Measurements from ENCODE around the gene WDR31.
"Not testable (repeated sequence)": the region's sequence is repeated elsewhere in the genome, so short reads cannot be mapped to it uniquely, and the experiment has no call there.

WDR31 gene

DNA sequence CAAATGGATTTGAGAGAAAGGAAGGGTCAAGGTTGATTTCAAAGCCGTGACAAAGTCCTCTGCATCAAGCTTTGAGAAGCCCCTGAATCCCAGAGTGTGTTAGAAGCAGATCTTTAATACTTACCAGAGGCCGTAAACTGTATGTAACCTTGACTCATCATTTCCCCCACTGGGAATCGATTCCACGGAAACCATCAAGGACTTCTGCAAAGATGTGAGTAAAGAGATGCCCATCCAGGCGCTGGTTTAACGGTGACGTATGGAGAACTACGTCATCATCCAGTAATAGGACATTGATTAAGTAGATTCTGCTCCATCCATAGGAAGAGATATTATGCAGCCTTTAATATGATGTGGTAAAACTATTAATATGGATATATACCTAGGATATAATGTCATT lies 38.5 kb downstream of the WDR31 start:
- TF ChIP-seq, protein P1, sequence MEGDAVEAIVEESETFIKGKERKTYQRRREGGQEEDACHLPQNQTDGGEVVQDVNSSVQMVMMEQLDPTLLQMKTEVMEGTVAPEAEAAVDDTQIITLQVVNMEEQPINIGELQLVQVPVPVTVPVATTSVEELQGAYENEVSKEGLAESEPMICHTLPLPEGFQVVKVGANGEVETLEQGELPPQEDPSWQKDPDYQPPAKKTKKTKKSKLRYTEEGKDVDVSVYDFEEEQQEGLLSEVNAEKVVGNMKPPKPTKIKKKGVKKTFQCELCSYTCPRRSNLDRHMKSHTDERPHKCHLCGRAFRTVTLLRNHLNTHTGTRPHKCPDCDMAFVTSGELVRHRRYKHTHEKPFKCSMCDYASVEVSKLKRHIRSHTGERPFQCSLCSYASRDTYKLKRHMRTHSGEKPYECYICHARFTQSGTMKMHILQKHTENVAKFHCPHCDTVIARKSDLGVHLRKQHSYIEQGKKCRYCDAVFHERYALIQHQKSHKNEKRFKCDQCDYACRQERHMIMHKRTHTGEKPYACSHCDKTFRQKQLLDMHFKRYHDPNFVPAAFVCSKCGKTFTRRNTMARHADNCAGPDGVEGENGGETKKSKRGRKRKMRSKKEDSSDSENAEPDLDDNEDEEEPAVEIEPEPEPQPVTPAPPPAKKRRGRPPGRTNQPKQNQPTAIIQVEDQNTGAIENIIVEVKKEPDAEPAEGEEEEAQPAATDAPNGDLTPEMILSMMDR (IDR thresholded peaks at IDR 0.05; ENCODE audit: insufficient read depth, missing control alignments): no peak
- no peak for FAIRE-seq
- DNase-seq (ENCODE audit: insufficient read length, low spot score): no peak

DNA sequence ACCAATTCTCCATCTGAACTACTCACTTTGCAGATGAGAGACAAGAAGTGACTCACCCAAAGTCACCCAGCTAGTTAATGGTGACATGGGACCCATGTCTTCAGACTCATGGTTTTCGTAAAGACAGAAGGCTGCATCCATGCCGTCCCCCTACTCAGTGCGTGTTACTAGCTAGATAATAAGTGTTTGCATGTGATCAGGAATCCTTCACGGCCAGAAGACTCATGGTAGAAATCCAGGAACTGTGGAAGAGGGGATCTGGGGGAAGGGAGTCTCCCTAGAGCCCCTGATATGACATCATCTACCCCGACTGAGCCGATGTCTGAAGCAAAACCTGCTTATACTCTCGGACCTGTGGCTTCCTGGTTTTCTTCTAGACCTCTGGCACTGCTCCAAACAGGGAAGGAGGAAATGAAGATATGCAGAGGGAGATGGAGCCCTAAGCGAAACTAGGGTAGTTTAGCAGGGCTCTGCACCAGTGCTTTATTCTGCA lies 40.2 kb downstream of the WDR31 start:
- TF ChIP-seq, protein P1 (IDR thresholded peaks at IDR 0.05; ENCODE audit: insufficient read depth, missing control alignments): no peak
- FAIRE-seq (no peak), DNase-seq (ENCODE audit: insufficient read length, low spot score) (no peak)

DNA sequence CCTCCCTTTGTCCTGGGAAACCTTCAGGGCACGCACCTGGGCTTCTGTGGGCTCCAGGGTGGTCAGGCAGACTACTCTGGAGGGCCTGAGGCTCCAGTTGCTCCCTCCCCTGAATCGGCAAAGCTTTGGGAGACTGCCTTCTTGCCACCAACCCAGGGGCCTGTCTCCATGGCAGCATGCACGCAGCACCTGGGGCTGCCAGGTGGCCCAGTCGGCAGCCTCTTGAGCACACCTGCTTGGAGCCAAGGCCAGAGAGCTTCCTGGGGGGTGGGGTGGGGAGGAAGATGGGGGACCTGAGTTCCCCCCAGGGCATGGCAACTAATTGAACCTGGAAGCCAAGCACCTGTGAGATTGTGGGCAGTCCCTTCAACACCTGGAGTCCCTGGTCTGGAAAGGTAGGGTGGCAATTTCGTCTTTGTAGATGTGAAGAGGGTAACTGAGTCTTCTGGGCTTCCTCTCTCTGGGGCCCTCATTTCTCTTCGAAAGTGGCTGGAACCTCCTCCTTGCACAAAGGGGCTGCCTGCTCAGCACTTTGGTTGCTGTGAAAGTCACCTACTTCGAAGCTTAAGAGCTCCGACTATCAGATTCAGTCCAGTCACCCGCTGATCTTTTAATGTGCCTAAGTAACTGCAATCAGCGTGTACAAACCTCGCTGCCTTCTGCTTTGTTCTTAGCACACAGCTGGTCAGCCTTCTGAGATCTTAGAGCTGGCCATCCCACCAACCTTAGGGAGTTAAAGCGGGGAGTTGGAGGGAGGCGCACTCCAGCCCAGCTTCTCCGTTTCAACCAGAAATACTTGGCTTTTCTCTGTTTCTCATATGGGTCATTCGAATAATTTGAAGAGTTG lies 40.9 kb downstream of the WDR31 start:
- FAIRE-seq (no peak), DNase-seq (ENCODE audit: insufficient read length, low spot score) (no peak)
- TF ChIP-seq, protein P1 (IDR thresholded peaks at IDR 0.05; ENCODE audit: insufficient read depth, missing control alignments): no peak

DNA sequence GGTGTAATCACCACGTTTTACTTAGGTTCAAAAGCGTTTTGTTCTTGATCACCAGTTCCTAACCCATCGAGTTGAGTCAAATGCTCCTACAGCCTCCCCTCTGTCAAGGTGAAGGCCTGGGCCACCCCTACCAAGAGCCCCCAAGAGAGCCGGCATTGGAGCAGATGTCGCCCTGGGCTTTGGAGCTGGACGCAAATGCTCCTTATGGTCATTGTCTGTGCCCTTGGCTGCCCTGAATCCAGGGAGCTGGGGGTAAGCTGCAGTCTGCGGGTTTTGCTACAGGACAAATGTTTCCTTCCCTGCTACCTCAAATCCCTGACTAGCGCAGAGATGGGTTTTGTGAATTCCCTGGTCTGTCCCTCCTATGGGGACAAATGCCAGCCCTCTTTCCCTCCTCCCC lies 41.8 kb downstream of the WDR31 start:
- TF ChIP-seq, protein P1 (IDR thresholded peaks at IDR 0.05; ENCODE audit: insufficient read depth, missing control alignments): no peak
- no peak for DNase-seq (ENCODE audit: insufficient read length, low spot score)
- no peak for FAIRE-seq

DNA sequence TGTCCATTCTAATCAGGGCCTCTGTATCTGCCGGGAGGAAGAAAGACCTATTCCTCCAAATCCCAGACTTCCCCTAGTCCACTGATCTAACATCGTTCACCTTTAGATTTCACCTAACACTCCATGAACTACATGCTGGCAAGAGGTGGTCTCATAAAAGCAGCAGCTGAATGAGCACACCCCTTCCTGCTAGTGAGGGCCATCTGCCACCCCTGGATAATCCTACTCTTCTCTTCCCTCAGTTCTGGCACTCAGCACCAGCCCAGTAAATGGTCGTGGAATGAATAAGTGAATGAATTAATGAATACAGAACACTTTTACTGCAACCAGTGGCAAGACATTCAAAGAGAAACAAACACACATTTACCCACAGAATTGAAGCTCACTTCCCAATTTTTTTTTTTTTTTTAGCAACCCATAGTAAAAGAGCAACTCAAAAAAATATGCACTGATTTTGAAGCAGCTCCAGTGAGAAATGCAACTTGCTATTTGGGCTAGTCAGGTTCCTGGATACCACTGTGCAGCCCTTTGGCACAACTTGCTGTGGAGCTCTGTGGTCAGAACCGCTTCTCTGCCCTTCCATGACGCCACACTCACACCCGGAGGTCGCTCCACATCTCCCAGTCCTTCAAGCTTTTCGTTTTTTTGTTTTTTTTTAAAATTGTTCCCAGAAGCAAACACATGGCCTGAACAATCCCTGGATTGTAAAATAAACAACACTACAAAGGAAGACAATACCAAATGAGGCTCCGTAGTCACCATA lies 43.1 kb downstream of the WDR31 start:
- FAIRE-seq: no peak

DNA sequence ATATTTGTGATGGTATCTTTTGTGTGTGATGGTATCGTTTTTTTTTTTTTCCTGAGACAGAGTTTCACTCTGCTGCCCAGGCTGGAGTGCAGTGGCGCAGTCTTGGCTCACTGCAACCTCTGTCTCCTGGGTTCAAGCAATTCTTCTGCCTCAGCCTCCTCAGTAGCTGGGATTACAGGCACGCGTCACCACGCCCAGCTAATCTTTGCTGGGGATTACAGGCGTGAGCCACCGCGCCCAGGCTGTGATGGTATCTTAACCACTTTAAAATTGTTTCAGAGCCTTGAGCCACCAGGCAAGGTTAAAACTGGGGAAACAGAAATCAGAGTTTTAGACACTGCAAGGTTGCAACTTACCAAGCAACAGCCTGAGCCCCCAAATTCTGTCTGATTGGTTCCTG lies 43.8 kb downstream of the WDR31 start:
- DNase-seq (ENCODE audit: insufficient read length, low spot score); FAIRE-seq: not testable (repeated sequence)

More for the DNA sequence above, 43.1 kb downstream of the WDR31 start:
- no peak for DNase-seq (ENCODE audit: insufficient read length, low spot score)
- TF ChIP-seq, protein P1 (IDR thresholded peaks at IDR 0.05; ENCODE audit: insufficient read depth, missing control alignments): no peak

DNA sequence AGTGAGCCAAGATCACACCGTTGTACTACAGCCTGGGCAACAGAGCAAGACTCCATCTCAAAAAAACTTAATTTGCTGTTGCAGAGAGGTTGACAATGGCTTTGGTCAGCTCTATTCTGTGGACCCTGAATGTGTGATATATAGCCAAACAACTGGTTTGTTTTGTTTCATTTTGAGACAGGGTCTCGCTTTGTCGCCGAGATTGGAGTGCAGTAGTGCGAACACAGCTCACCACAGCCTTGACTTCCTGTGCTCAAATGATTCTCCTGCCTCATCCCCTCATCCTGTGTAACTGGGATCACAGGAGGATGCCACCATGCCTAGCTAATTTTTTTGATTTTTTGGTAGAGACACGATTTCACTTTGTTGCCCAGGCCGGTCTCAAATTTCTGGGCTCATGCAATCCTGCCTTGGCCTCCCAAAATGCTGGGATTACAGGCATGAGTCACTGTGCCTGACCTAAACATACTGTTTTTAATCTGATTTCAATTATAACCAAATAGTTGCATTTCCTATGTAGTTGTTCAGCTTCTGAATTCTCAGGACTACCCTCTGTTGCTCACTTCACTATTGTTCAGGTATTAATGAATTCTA lies 46.7 kb downstream of the WDR31 start:
- TF ChIP-seq, protein P1 (IDR thresholded peaks at IDR 0.05; ENCODE audit: insufficient read depth, missing control alignments): no peak
- DNase-seq (ENCODE audit: insufficient read length, low spot score) (no peak), FAIRE-seq (no peak)
